ENCODE data around the gene DYSF.

The DYSF gene

DNA sequence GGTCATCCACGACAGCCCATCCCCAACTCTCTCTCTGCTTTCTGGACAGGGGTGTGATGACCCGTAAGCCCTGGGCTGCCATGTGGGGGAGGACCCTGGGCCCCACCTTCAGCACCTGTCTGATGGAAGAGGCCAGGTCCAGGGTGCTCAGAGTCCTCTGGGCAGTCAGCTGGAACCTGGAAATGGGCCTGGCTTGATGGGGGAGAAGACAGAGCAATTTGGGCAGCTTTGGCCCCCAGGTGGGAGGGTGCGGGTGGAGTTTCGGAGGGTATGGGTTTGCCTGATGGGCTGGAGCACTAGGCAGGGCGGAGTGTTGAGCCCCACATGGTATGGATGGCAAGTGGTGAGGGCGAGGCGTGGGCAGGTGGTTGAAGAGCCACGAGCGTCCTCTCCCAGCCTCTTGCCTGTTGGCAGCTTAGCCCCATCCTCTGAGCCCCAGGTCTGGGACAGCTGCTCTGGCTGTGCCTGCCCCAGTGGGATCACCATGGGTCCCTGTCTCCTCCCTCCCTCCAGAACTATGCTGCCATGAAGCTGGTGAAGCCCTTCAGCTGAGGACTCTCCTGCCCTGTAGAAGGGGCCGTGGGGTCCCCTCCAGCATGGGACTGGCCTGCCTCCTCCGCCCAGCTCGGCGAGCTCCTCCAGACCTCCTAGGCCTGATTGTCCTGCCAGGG, 232.7 kb downstream of the DYSF start:
- Histone ChIP-seq H3K4me3 (ENCODE audit: low read length, poor library complexity, severe bottlenecking) (no peak overlapping the region), H2AFZ (ENCODE audit: low read length) (no peak overlapping the region), H3K4me2 (ENCODE audit: low read depth, low read length, poor library complexity, severe bottlenecking) (no peak overlapping the region), H3K36me3 (ENCODE audit: insufficient read depth, low read length) (no peaks in the 10 kb centered on the region), H3K4me1 (ENCODE audit: insufficient read depth, low read length, poor library complexity, severe bottlenecking) (no peaks in the 10 kb centered on the region), H3K79me2 (ENCODE audit: insufficient read depth, low read length) (no peaks in the 10 kb centered on the region), H3K9me3 (ENCODE audit: insufficient read depth, low read depth, low read length) (no peaks in the 10 kb centered on the region), H3K27me3 (ENCODE audit: insufficient read depth, low read length, poor library complexity, severe bottlenecking) (no peaks in the 10 kb centered on the region), H3K9me2 (replicated peaks; ENCODE audit: low read depth, low read length) (no peaks in the 10 kb centered on the region), H4K20me1 (ENCODE audit: insufficient read depth, low read length, poor library complexity, severe bottlenecking) (no peaks in the 10 kb centered on the region), H3F3A (ENCODE audit: low read depth) (no peaks in the 10 kb centered on the region), H3K9ac (ENCODE audit: low read depth, low read length, poor library complexity, severe bottlenecking) (no peak overlapping the region)
- TF ChIP-seq, protein P1, sequence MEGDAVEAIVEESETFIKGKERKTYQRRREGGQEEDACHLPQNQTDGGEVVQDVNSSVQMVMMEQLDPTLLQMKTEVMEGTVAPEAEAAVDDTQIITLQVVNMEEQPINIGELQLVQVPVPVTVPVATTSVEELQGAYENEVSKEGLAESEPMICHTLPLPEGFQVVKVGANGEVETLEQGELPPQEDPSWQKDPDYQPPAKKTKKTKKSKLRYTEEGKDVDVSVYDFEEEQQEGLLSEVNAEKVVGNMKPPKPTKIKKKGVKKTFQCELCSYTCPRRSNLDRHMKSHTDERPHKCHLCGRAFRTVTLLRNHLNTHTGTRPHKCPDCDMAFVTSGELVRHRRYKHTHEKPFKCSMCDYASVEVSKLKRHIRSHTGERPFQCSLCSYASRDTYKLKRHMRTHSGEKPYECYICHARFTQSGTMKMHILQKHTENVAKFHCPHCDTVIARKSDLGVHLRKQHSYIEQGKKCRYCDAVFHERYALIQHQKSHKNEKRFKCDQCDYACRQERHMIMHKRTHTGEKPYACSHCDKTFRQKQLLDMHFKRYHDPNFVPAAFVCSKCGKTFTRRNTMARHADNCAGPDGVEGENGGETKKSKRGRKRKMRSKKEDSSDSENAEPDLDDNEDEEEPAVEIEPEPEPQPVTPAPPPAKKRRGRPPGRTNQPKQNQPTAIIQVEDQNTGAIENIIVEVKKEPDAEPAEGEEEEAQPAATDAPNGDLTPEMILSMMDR (conservative IDR thresholded peaks at IDR 0.05; ENCODE audit: low read length) = no peak
- no peak for TF ChIP-seq EZH2phosphoT487 (IDR thresholded peaks at IDR 0.05; ENCODE audit: borderline replicate concordance)

DNA sequence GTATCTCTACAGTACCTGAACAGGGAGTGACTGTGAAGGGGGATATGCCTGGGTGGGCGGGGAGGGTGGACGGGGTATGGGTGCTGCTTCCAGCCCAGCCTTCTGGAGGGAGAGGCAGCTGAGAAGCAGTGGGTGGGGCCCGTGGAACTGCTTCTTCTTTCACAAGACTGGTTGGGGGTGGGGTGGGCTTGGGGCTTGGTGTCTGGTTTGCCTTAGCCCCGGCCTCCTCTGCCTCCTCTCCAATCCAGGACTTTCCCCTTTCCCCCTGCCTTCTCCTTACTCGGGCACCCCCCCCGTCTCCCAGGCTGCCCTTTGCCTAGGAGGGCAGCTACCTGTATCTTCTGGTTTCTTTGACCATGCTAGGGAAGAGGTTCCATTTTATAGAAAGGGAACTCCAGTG, 233.4 kb downstream of the DYSF start:
- Histone ChIP-seq H3K79me2 (ENCODE audit: insufficient read depth, low read length) (no peaks in the 10 kb centered on the region), H3K4me3 (ENCODE audit: low read length, poor library complexity, severe bottlenecking) (no peak overlapping the region), H3K36me3 (ENCODE audit: insufficient read depth, low read length) (no peaks in the 10 kb centered on the region), H3K9me3 (ENCODE audit: insufficient read depth, low read depth, low read length) (no peaks in the 10 kb centered on the region), H4K20me1 (ENCODE audit: insufficient read depth, low read length, poor library complexity, severe bottlenecking) (no peaks in the 10 kb centered on the region), H3K9me2 (replicated peaks; ENCODE audit: low read depth, low read length) (no peaks in the 10 kb centered on the region), H3F3A (ENCODE audit: low read depth) (no peaks in the 10 kb centered on the region), H2AFZ (ENCODE audit: low read length) (no peak overlapping the region), H3K4me1 (ENCODE audit: insufficient read depth, low read length, poor library complexity, severe bottlenecking) (no peaks in the 10 kb centered on the region), H3K9ac (ENCODE audit: low read depth, low read length, poor library complexity, severe bottlenecking) (no peak overlapping the region), H3K27me3 (ENCODE audit: insufficient read depth, low read length, poor library complexity, severe bottlenecking) (no peaks in the 10 kb centered on the region), H3K4me2 (ENCODE audit: low read depth, low read length, poor library complexity, severe bottlenecking) (no peak overlapping the region)
- TF ChIP-seq, protein P1 (conservative IDR thresholded peaks at IDR 0.05; ENCODE audit: low read length) = no peak

DNA sequence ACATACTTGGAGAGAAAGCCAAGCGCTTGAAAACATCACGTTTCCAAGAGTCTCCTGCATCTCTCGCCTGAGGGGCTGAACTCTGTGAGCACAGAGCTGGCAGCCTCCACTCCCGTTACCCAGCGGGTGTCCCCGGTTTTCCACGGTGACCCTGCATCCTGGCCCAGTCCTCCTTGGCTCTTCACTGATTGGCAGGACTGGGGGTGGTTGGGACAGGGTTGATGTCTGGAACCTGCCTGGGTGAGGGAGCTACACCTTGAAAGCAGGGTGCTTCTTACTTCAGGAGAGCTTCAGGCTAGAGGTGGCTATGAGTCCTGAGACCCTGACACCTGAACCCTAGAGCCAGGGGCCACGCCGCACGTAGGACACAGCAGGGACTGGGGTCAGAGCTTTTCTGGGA, 234.1 kb downstream of the DYSF start:
- no peak overlapping the region for H3K4me2 ChIP-seq (ENCODE audit: low read depth, low read length, poor library complexity, severe bottlenecking)
- H3K79me2 ChIP-seq (ENCODE audit: insufficient read depth, low read length) = no peaks in the 10 kb centered on the region
- H4K20me1 ChIP-seq (ENCODE audit: insufficient read depth, low read length, poor library complexity, severe bottlenecking) = no peaks in the 10 kb centered on the region
- no peak overlapping the region for H3K4me3 ChIP-seq (ENCODE audit: low read length, poor library complexity, severe bottlenecking)
- no peaks in the 10 kb centered on the region for H3K9me2 ChIP-seq (replicated peaks; ENCODE audit: low read depth, low read length)
- H3K9me3 ChIP-seq (ENCODE audit: insufficient read depth, low read depth, low read length) = no peaks in the 10 kb centered on the region
- H3K9ac ChIP-seq (ENCODE audit: low read depth, low read length, poor library complexity, severe bottlenecking) = no peak overlapping the region
- TF ChIP-seq EZH2phosphoT487 (IDR thresholded peaks at IDR 0.05; ENCODE audit: borderline replicate concordance) = no peak
- TF ChIP-seq, protein P1 (conservative IDR thresholded peaks at IDR 0.05; ENCODE audit: low read length) = no peak
- H3F3A ChIP-seq (ENCODE audit: low read depth) = no peaks in the 10 kb centered on the region
- H2AFZ ChIP-seq (ENCODE audit: low read length) = no peak overlapping the region
- no peaks in the 10 kb centered on the region for H3K36me3 ChIP-seq (ENCODE audit: insufficient read depth, low read length)
- H3K4me1 ChIP-seq (ENCODE audit: insufficient read depth, low read length, poor library complexity, severe bottlenecking) = no peaks in the 10 kb centered on the region
- H3K27me3 ChIP-seq (ENCODE audit: insufficient read depth, low read length, poor library complexity, severe bottlenecking) = no peaks in the 10 kb centered on the region
